ENCODE data around the gene SLC25A36.

Gene SLC25A36

GRCh38 chr3:140941434-140942220, at the start of gene SLC25A36:
Gene SLC25A36 (plus strand): TSS chr3:140941836. CDS start chr3:140942055, 219 bp downstream.
- Histone ChIP-seq H3K4me3 (ENCODE audit: low read length) (peak within 1 kb of the TSS; percentile 98), H3K27me3 (ENCODE audit: low read depth, low read length) (no peaks in the 10 kb centered on the region), H3K27ac (ENCODE audit: low read length) (peak within 1 kb of the TSS; percentile 63), H3K9me3 (ENCODE audit: insufficient read depth, low read length) (no peaks in the 10 kb centered on the region), H3K79me2 (ENCODE audit: low read length) (peaks cover 49% of the 10 kb centered on the region), H2AFZ (ENCODE audit: low read depth, low read length) (peak within 1 kb of the TSS; percentile 98), H3K9ac (ENCODE audit: low read length) (peak within 1 kb of the TSS; percentile 93), H4K20me1 (ENCODE audit: insufficient read depth, low read length) (peaks cover 37% of the 10 kb centered on the region), H3K4me2 (ENCODE audit: low read length) (peak within 1 kb of the TSS; percentile 79), H3K36me3 (replicated peaks; ENCODE audit: low read depth, low read length) (peaks cover 5% of the 10 kb centered on the region), H3K4me1 (ENCODE audit: low read length) (peaks cover 21% of the 10 kb centered on the region)
- TF ChIP-seq EZH2phosphoT487 (IDR thresholded peaks at IDR 0.05; ENCODE audit: low read depth) = no peak
- no peak for TF ChIP-seq CTCF (IDR thresholded peaks at IDR 0.05; ENCODE audit: low read depth, low read length)

GRCh38 chr3:140896997-140897396, 44.6 kb upstream of the SLC25A36 start:
- H3K27me3 ChIP-seq (ENCODE audit: low read depth, low read length) = no peaks in the 10 kb centered on the region; the same call in 1 of the 2 replicates
- TF ChIP-seq CTCF (IDR thresholded peaks at IDR 0.05; ENCODE audit: low read depth, low read length) (no peak), EZH2phosphoT487 (IDR thresholded peaks at IDR 0.05; ENCODE audit: low read depth) (no peak)
- H4K20me1 ChIP-seq (ENCODE audit: insufficient read depth, low read length) = no peaks in the 10 kb centered on the region

GRCh38 chr3:140898340-140899180, 43.1 kb upstream of the SLC25A36 start:
- TF ChIP-seq CTCF (IDR thresholded peaks at IDR 0.05; ENCODE audit: low read depth, low read length) (peak; percentile 71), EZH2phosphoT487 (IDR thresholded peaks at IDR 0.05; ENCODE audit: low read depth) (no peak)
- H3K27me3 ChIP-seq (ENCODE audit: low read depth, low read length) = no peaks in the 10 kb centered on the region
- H3K4me2 ChIP-seq (ENCODE audit: low read length) = no peak overlapping the region
- peak overlapping the region; percentile 36; the same call in 1 of the 2 replicates for H2AFZ ChIP-seq (ENCODE audit: low read depth, low read length)
- no peaks in the 10 kb centered on the region for H3K36me3 ChIP-seq (replicated peaks; ENCODE audit: low read depth, low read length)
- no peak overlapping the region for H3K4me3 ChIP-seq (ENCODE audit: low read length)
- H3K9me3 ChIP-seq (ENCODE audit: insufficient read depth, low read length) = no peaks in the 10 kb centered on the region
- no peaks in the 10 kb centered on the region for H3K79me2 ChIP-seq (ENCODE audit: low read length)
- no peak overlapping the region for H3K9ac ChIP-seq (ENCODE audit: low read length)
- H3K27ac ChIP-seq (ENCODE audit: low read length) = no peak overlapping the region
- no peaks in the 10 kb centered on the region for H3K4me1 ChIP-seq (ENCODE audit: low read length)
- no peaks in the 10 kb centered on the region for H4K20me1 ChIP-seq (ENCODE audit: insufficient read depth, low read length)

More at GRCh38 chr3:140896997-140897396, 44.6 kb upstream of the SLC25A36 start:
- H3K36me3 ChIP-seq (replicated peaks; ENCODE audit: low read depth, low read length) = no peaks in the 10 kb centered on the region
- no peak overlapping the region for H2AFZ ChIP-seq (ENCODE audit: low read depth, low read length)
- H3K9me3 ChIP-seq (ENCODE audit: insufficient read depth, low read length) = no peaks in the 10 kb centered on the region
- H3K4me2 ChIP-seq (ENCODE audit: low read length) = no peak overlapping the region
- no peaks in the 10 kb centered on the region for H3K79me2 ChIP-seq (ENCODE audit: low read length)
- no peaks in the 10 kb centered on the region for H3K4me1 ChIP-seq (ENCODE audit: low read length)
- H3K4me3 ChIP-seq (ENCODE audit: low read length) = no peak overlapping the region
- H3K9ac ChIP-seq (ENCODE audit: low read length) = no peak overlapping the region
- H3K27ac ChIP-seq (ENCODE audit: low read length) = no peak overlapping the region

GRCh38 chr3:140899363-140899762, 42.3 kb upstream of the SLC25A36 start:
- Histone ChIP-seq H3K9me3 (ENCODE audit: insufficient read depth, low read length) (no peaks in the 10 kb centered on the region), H3K36me3 (replicated peaks; ENCODE audit: low read depth, low read length) (no peaks in the 10 kb centered on the region), H3K27ac (ENCODE audit: low read length) (no peak overlapping the region), H2AFZ (ENCODE audit: low read depth, low read length) (no peak overlapping the region), H3K27me3 (ENCODE audit: low read depth, low read length) (no peaks in the 10 kb centered on the region), H3K4me3 (ENCODE audit: low read length) (no peak overlapping the region), H3K4me1 (ENCODE audit: low read length) (no peaks in the 10 kb centered on the region), H3K79me2 (ENCODE audit: low read length) (no peaks in the 10 kb centered on the region), H3K9ac (ENCODE audit: low read length) (no peak overlapping the region), H3K4me2 (ENCODE audit: low read length) (no peak overlapping the region), H4K20me1 (ENCODE audit: insufficient read depth, low read length) (no peaks in the 10 kb centered on the region)
- TF ChIP-seq EZH2phosphoT487 (IDR thresholded peaks at IDR 0.05; ENCODE audit: low read depth) (no peak), CTCF (IDR thresholded peaks at IDR 0.05; ENCODE audit: low read depth, low read length) (no peak)

Data from OCI-LY3 (cell line).